ENCODE data around the gene PFDN6.

GRCh38 chr6:33271117-33271467 lies 18.3 kb upstream of the PFDN6 start:
- no peak for TF ChIP-seq CTCF (IDR thresholded peaks at IDR 0.05)
- no peak for TF ChIP-seq POLR2A (IDR thresholded peaks at IDR 0.05)

All from right lobe of liver (tissue), 4 donors.